GM12872 (cell line): ENCODE measurements around the gene ZNF273.

Experiments used
- TF ChIP-seq, protein P1 (sequence below): IDR thresholded peaks from 3 replicates; pipeline ENCODE4 v1.5.1; 2011; ENCODE audit warnings: low read depth, mild to moderate bottlenecking, low read length, moderate library complexity; ENCODE audit not compliant: insufficient read depth

The ZNF273 gene

DNA sequence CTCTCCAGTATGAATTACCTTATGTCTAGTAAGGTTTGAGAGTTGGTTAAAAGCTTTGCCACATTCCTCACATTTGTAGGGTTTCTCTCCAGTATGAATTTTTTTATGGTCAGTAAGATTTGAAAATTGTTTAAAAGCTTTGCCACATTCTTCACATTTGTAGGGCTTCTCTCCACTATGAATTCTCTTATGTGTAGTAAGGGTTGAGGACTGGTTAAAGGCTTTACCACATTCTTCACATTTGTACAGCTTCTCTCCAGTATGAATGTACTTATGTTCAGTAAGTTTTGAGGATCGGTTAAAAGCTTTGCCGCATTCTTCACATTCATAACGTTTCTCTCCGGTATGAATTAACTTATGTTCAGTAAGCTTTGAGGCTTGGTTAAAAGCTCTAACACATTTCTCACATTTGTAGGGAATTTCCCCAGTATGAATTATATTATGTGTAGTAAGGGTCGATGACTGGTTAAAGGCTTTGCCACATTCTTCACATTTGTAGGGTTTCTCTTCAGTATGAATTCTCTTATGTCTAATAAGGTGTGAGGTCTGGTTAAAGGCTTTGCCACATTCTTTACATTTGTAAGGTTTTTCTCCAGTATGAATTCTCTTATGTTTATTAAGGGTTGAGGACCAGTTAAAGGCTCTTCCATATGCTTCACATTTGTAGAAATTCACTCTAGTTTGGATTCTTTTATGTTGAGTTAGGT, 75.6 kb downstream of the ZNF273 start:
- TF ChIP-seq, protein P1, sequence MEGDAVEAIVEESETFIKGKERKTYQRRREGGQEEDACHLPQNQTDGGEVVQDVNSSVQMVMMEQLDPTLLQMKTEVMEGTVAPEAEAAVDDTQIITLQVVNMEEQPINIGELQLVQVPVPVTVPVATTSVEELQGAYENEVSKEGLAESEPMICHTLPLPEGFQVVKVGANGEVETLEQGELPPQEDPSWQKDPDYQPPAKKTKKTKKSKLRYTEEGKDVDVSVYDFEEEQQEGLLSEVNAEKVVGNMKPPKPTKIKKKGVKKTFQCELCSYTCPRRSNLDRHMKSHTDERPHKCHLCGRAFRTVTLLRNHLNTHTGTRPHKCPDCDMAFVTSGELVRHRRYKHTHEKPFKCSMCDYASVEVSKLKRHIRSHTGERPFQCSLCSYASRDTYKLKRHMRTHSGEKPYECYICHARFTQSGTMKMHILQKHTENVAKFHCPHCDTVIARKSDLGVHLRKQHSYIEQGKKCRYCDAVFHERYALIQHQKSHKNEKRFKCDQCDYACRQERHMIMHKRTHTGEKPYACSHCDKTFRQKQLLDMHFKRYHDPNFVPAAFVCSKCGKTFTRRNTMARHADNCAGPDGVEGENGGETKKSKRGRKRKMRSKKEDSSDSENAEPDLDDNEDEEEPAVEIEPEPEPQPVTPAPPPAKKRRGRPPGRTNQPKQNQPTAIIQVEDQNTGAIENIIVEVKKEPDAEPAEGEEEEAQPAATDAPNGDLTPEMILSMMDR, result no peak
